ENCODE data around the gene KCNQ2.

Gene KCNQ2

DNA sequence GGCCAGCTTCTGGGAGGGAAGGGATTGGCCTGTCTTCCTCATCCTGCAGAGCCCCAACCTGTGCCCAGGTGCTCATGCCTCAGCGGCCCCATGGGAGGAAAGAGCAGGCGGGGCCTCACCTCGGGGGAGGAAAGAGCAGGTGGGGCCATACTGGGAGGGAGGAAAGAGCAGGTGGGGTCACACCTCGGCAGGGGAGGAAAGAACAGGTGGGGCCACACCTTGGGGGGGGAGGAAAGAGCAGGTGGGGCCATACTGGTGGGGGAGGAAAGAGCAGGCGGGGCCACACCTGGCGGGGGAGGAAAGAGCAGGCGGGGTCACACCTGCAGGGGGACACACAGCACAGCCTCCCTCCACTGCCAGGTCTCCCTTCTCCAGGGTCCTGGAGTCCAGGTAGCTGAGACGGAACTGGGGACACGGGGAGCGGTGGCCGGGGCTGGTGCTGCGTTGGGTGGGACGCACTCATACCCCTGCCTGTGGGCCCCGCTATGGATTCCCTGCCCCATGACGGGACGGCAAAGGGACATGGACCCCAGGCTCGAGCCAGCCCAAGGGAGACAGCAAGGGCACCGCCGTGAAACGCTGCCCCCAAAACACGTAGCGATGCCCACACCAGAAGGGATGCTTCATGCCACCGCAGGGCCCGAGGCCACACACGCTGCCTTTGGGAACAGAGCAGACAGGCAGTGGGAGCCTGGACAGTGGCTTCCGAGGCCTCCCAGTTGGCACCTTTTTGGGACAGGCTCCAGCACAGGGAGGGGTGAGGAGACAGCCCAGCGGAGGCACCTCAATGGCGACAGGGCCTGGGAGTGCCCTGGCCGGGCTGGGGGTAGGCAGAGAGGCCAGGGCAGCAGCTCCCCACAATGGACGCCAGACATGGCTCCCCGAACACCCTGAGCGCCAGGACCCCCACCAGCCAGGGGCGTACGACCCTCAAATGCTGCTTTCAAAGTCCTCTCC lies 68.0 kb downstream of the KCNQ2 start:
- Histone ChIP-seq H2AK5ac (ENCODE audit: low read depth, low read length) (no peak overlapping the region), H3K36me3 (replicated peaks in 1 of 2; ENCODE audit: control insufficient read depth in 2 of 2, insufficient read depth in 2 of 2, low read length in 2 of 2) (no peaks in the 10 kb centered on the region), H2BK12ac (ENCODE audit: low read length) (peak overlapping the region; percentile 30), H3K23ac (ENCODE audit: low read depth, low read length, poor library complexity) (peak overlapping the region; percentile 95), H4K91ac (ENCODE audit: low read depth, low read length, poor library complexity) (no peak overlapping the region), H2BK15ac (ENCODE audit: low read length) (no peak overlapping the region), H2AFZ (ENCODE audit: low read length) (no peak overlapping the region), H3K4me3 (ENCODE audit: low read length in 2 of 2) (no peak overlapping the region), H3K14ac (ENCODE audit: low read length) (peak overlapping the region; percentile 82), H2BK5ac (ENCODE audit: low read length) (peak overlapping the region; percentile 71), H3K9ac (ENCODE audit: low read depth, low read length, poor library complexity) (no peak overlapping the region), H3K9me3 (replicated peaks in 1 of 2; ENCODE audit: control insufficient read depth in 2 of 2, insufficient read depth in 1 of 2, low read depth in 1 of 2, low read length in 2 of 2) (peaks cover 0 to 6% of the 10 kb centered on the region in 2 donors), H3K4ac (ENCODE audit: low read length) (peak overlapping the region; percentile 66), H3K27me3 (ENCODE audit: control insufficient read depth in 3 of 3, insufficient read depth in 3 of 3, low read depth in 1 of 3, low read length in 3 of 3) (peaks cover 0 to 3% (median 0%) of the 10 kb centered on the region in 3 experiments), H3K4me1 (ENCODE audit: control insufficient read depth in 2 of 2, insufficient read depth in 1 of 2, low read depth in 1 of 2, low read length in 2 of 2) (peaks cover 4 to 7% of the 10 kb centered on the region in 2 donors), H2BK120ac (ENCODE audit: low read depth, low read length) (no peak overlapping the region), H3K27ac (replicated peaks; ENCODE audit: low read length) (no peak overlapping the region), H3K4me2 (ENCODE audit: insufficient read depth, low read length, poor library complexity, severe bottlenecking) (no peak overlapping the region), H3K18ac (ENCODE audit: low read length) (peak overlapping the region; percentile 71), H3K79me1 (ENCODE audit: low read depth, low read length) (peaks cover 3% of the 10 kb centered on the region), H4K8ac (ENCODE audit: low read depth, low read length) (no peak overlapping the region)
- DNase-seq (ENCODE audit: low spot score) = no peak
- no CpG with 5 or more reads among the region's 34 CpGs for WGBS, 2 donors (ENCODE audit: extremely low coverage in 2 of 2, insufficient read length in 2 of 2, insufficient replicate concordance in 1 of 2)

DNA sequence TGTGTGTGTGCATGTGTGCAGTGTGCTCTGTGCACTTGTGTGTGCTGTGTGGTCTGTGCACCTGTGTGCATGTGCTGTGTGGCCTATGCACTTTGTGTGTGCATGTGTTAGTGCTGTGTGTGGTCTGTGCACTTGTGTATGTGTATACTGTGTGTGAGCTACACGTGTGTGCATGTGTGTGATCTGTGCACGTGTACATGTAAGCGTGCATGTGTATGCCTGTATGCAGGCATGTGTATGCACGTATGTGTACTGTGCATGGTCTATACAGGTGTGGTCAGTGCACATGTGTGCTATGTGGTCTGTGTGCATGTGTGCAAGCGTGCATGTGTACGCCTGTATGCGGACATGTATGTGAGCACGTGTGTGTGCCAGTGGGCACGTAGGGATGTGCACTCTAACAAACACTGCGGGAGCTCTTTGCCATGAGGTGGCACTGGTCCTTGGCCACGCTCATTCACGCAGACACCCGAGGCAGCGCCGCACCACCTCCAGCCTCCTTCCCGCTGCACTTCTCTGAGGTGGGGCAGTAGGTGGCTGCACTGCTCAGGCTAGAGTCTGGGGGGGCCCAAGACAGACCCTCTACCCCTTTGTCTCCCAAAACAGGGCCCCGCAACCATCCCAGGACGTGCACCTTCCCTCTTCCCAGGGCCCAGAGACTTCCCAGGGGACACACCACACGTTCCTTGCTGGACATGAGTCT lies 68.9 kb downstream of the KCNQ2 start:
- no CpG with 5 or more reads among the region's 19 CpGs for WGBS, 2 donors (ENCODE audit: extremely low coverage in 2 of 2, insufficient read length in 2 of 2, insufficient replicate concordance in 1 of 2)
- Histone ChIP-seq H3K4me1 (ENCODE audit: control insufficient read depth in 2 of 2, insufficient read depth in 1 of 2, low read depth in 1 of 2, low read length in 2 of 2) (peaks cover 0 to 5% of the 10 kb centered on the region in 2 donors), H3K23ac (ENCODE audit: low read depth, low read length, poor library complexity) (peak overlapping the region; percentile 95), H3K9me3 (replicated peaks in 1 of 2; ENCODE audit: control insufficient read depth in 2 of 2, insufficient read depth in 1 of 2, low read depth in 1 of 2, low read length in 2 of 2) (peaks cover 0 to 4% of the 10 kb centered on the region in 2 donors), H3K14ac (ENCODE audit: low read length) (peak overlapping the region; percentile 99), H4K8ac (ENCODE audit: low read depth, low read length) (peak overlapping the region; percentile 65), H3K4me3 (ENCODE audit: low read length in 2 of 2) (peak overlapping the region in 1 of 2 donors; percentile 55), H2BK15ac (ENCODE audit: low read length) (no peak overlapping the region), H3K79me1 (ENCODE audit: low read depth, low read length) (peaks cover 3% of the 10 kb centered on the region), H3K4ac (ENCODE audit: low read length) (peak overlapping the region; percentile 1), H3K36me3 (replicated peaks in 1 of 2; ENCODE audit: control insufficient read depth in 2 of 2, insufficient read depth in 2 of 2, low read length in 2 of 2) (no peaks in the 10 kb centered on the region), H3K27me3 (ENCODE audit: control insufficient read depth in 3 of 3, insufficient read depth in 3 of 3, low read depth in 1 of 3, low read length in 3 of 3) (peaks cover 0 to 3% (median 0%) of the 10 kb centered on the region in 3 experiments), H3K9ac (ENCODE audit: low read depth, low read length, poor library complexity) (peak overlapping the region; percentile 88), H2BK120ac (ENCODE audit: low read depth, low read length) (no peak overlapping the region), H2BK5ac (ENCODE audit: low read length) (peak overlapping the region; percentile 71), H2AFZ (ENCODE audit: low read length) (no peak overlapping the region), H2AK5ac (ENCODE audit: low read depth, low read length) (peak overlapping the region; percentile 32), H3K4me2 (ENCODE audit: insufficient read depth, low read length, poor library complexity, severe bottlenecking) (no peak overlapping the region), H3K27ac (replicated peaks; ENCODE audit: low read length) (no peak overlapping the region), H3K18ac (ENCODE audit: low read length) (peak overlapping the region; percentile 80), H2BK12ac (ENCODE audit: low read length) (peak overlapping the region; percentile 30), H4K91ac (ENCODE audit: low read depth, low read length, poor library complexity) (peak overlapping the region; percentile 85)
- DNase-seq (ENCODE audit: low spot score) = no peak

DNA sequence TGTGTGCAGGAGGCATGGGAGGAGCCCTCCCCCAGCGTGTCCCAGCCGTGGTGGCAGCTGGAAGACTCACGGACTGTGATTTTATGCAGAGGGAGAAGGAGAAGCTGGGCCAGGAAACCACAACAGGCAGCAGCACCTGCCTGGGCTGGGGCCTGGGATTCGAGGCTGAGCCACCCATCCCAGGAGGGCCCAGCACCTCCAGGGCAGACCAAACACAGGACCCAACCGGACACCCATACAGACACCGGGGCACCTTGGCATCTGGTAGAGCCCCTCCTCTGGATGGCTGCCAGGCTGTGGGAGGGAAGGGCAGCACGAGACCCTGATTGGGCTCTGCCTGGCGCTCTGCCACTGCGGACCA lies 69.6 kb downstream of the KCNQ2 start:
- Histone ChIP-seq H3K9ac (ENCODE audit: low read depth, low read length, poor library complexity) (peak overlapping the region; percentile 77), H3K36me3 (replicated peaks in 1 of 2; ENCODE audit: control insufficient read depth in 2 of 2, insufficient read depth in 2 of 2, low read length in 2 of 2) (no peaks in the 10 kb centered on the region), H3K79me1 (ENCODE audit: low read depth, low read length) (peaks cover 3% of the 10 kb centered on the region), H3K9me3 (replicated peaks in 1 of 2; ENCODE audit: control insufficient read depth in 2 of 2, insufficient read depth in 1 of 2, low read depth in 1 of 2, low read length in 2 of 2) (peaks cover 0 to 4% of the 10 kb centered on the region in 2 donors), H4K91ac (ENCODE audit: low read depth, low read length, poor library complexity) (no peak overlapping the region), H3K4ac (ENCODE audit: low read length) (no peak overlapping the region), H2AFZ (ENCODE audit: low read length) (no peak overlapping the region), H3K4me1 (ENCODE audit: control insufficient read depth in 2 of 2, insufficient read depth in 1 of 2, low read depth in 1 of 2, low read length in 2 of 2) (peaks cover 0 to 5% of the 10 kb centered on the region in 2 donors), H2BK15ac (ENCODE audit: low read length) (no peak overlapping the region), H3K27me3 (ENCODE audit: control insufficient read depth in 3 of 3, insufficient read depth in 3 of 3, low read depth in 1 of 3, low read length in 3 of 3) (peaks cover 0 to 3% (median 0%) of the 10 kb centered on the region in 3 experiments), H4K8ac (ENCODE audit: low read depth, low read length) (no peak overlapping the region), H2AK5ac (ENCODE audit: low read depth, low read length) (peak overlapping the region; percentile 90), H2BK120ac (ENCODE audit: low read depth, low read length) (no peak overlapping the region), H3K4me3 (ENCODE audit: low read length in 2 of 2) (no peak overlapping the region), H2BK5ac (ENCODE audit: low read length) (peak overlapping the region; percentile 62), H3K23ac (ENCODE audit: low read depth, low read length, poor library complexity) (peak overlapping the region; percentile 95), H3K18ac (ENCODE audit: low read length) (peak overlapping the region; percentile 80), H3K4me2 (ENCODE audit: insufficient read depth, low read length, poor library complexity, severe bottlenecking) (no peak overlapping the region), H3K27ac (replicated peaks; ENCODE audit: low read length) (no peak overlapping the region), H2BK12ac (ENCODE audit: low read length) (no peak overlapping the region), H3K14ac (ENCODE audit: low read length) (peak overlapping the region; percentile 82)
- DNase-seq (ENCODE audit: low spot score) = no peak
- no CpG with 5 or more reads among the region's 9 CpGs for WGBS, 2 donors (ENCODE audit: extremely low coverage in 2 of 2, insufficient read length in 2 of 2, insufficient replicate concordance in 1 of 2)

Measured in neuronal stem cell (in vitro differentiated cells).